Endothelial cell (in vitro differentiated cells): ENCODE measurements around the gene DNMT1. TPM values are rescaled to one million over a fixed set of nuclear protein-coding genes. Genes with fewer than 3 reads are reported as not detected.

ENCODE experiments used
- DNase-seq: peaks from one replicate; pipeline ENCODE4 v3.0.0; 2021; ENCODE audit warnings: low spot score
- H3K27ac Mint-ChIP-seq: one replicate; pipeline ENCODE4 v1.8.0; 2021; ENCODE audit warnings: mixed read lengths, inconsistent platforms; ENCODE audit not compliant: unreplicated experiment
- H3K27me3 Mint-ChIP-seq: one replicate; pipeline ENCODE4 v1.8.0; 2021; ENCODE audit warnings: mild to moderate bottlenecking, moderate library complexity, mixed read lengths, inconsistent platforms; ENCODE audit not compliant: unreplicated experiment
- H3K36me3 Mint-ChIP-seq: one replicate; pipeline ENCODE4 v1.8.0; 2021; ENCODE audit warnings: mild to moderate bottlenecking, low read depth, mixed read lengths, inconsistent platforms; ENCODE audit not compliant: unreplicated experiment
- H3K4me1 Mint-ChIP-seq: one replicate; pipeline ENCODE4 v1.8.0; 2021; ENCODE audit warnings: mild to moderate bottlenecking, mixed read lengths, inconsistent platforms; ENCODE audit not compliant: unreplicated experiment
- H3K4me3 Mint-ChIP-seq: one replicate; pipeline ENCODE4 v1.8.0; 2021; ENCODE audit warnings: mild to moderate bottlenecking, mixed read lengths, inconsistent platforms; ENCODE audit not compliant: unreplicated experiment
- H3K9me3 Mint-ChIP-seq: one replicate; pipeline ENCODE4 v1.8.0; 2021; ENCODE audit warnings: mixed read lengths, inconsistent platforms; ENCODE audit not compliant: unreplicated experiment
- total RNA-seq: library from RNA; stranded (reverse); fragmentation: NEBNext Ultra II Directional; extraction: Animal tissue kit (Norgen Biotek cat#: 25700); gene quantifications from one replicate; pipeline ENCODE4 v1.2.1, GENCODE V29; 2021; ENCODE audit not compliant: unreplicated experiment
- TF ChIP-seq, protein P1 (sequence below): fragments of 200-600 bp; sonication (generic); IDR thresholded peaks from one replicate; pipeline ENCODE4 v1.5.0; 2021; ENCODE audit warnings: antibody characterized with exemption; ENCODE audit not compliant: unreplicated experiment

DNMT1 gene
- total RNA-seq, 1 donor from 2014 or later = 119 TPM

DNA sequence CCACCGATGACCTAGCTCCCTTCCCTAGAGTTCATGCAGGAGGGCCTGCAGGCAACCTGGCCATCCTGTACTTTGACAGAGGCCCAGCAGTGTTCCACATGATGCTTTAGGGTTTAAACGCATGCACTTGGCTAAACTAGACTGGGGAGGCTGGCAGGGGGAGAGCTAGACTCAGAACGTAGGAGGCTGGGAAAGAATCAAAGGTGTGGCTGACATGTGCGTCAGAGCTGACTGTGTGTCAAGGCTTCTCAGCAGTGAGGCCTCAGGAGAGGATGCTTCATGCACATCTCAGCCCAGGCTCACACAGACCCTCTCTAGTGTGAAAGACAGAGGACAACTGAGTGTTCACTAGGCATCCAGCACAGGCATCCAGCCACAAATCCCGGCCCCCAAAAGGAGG lies 28.7 kb downstream of the DNMT1 start:
- no peaks in the 10 kb centered on the region for H3K9me3 Mint-ChIP-seq
- peaks cover 2% of the 10 kb centered on the region for H3K27me3 Mint-ChIP-seq
- H3K4me3 Mint-ChIP-seq = no peak overlapping the region
- no peak for DNase-seq
- no peak overlapping the region for H3K27ac Mint-ChIP-seq
- H3K4me1 Mint-ChIP-seq = no peaks in the 10 kb centered on the region
- H3K36me3 Mint-ChIP-seq = peaks cover 16% of the 10 kb centered on the region
- TF ChIP-seq, protein P1, sequence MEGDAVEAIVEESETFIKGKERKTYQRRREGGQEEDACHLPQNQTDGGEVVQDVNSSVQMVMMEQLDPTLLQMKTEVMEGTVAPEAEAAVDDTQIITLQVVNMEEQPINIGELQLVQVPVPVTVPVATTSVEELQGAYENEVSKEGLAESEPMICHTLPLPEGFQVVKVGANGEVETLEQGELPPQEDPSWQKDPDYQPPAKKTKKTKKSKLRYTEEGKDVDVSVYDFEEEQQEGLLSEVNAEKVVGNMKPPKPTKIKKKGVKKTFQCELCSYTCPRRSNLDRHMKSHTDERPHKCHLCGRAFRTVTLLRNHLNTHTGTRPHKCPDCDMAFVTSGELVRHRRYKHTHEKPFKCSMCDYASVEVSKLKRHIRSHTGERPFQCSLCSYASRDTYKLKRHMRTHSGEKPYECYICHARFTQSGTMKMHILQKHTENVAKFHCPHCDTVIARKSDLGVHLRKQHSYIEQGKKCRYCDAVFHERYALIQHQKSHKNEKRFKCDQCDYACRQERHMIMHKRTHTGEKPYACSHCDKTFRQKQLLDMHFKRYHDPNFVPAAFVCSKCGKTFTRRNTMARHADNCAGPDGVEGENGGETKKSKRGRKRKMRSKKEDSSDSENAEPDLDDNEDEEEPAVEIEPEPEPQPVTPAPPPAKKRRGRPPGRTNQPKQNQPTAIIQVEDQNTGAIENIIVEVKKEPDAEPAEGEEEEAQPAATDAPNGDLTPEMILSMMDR = no peak

- TF ChIP-seq, protein P1 = no peak
- Mint-ChIP-seq H3K27me3 (peaks cover 5% of the 10 kb centered on the region), H3K36me3 (peaks cover 34% of the 10 kb centered on the region), H3K4me1 (no peaks in the 10 kb centered on the region), H3K4me3 (no peak overlapping the region), H3K9me3 (no peaks in the 10 kb centered on the region), H3K27ac (no peak overlapping the region)
- no peak for DNase-seq
These were observed 31.2 kb downstream of the DNMT1 start for GRCh38 chr19:10163536-10163935.

DNA sequence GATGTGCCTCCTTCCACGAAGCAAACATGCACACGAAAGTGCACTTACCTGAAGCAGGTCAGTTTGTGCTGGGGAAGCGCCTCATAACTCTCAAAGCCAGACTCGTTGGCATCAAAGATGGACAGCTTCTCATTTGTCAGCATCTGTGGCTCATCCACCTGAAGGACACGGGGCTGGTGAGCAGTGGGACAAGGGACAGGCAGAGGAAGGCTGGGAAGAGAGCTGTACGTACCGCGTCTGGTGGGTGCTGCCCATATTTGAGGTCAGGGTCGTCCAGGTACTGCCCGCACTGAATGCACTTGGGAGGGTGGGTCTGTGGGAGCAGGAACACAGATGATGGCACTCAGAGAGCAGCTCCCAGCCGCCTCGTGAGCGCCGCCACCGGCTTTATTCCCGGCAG lies 35.1 kb downstream of the DNMT1 start:
- Mint-ChIP-seq H3K27me3 (peaks cover 10% of the 10 kb centered on the region), H3K4me3 (peak overlapping the region; percentile 23), H3K9me3 (no peaks in the 10 kb centered on the region), H3K27ac (no peak overlapping the region), H3K4me1 (no peaks in the 10 kb centered on the region), H3K36me3 (peaks cover 45% of the 10 kb centered on the region)
- no peak for DNase-seq
- TF ChIP-seq, protein P1 = no peak

DNA sequence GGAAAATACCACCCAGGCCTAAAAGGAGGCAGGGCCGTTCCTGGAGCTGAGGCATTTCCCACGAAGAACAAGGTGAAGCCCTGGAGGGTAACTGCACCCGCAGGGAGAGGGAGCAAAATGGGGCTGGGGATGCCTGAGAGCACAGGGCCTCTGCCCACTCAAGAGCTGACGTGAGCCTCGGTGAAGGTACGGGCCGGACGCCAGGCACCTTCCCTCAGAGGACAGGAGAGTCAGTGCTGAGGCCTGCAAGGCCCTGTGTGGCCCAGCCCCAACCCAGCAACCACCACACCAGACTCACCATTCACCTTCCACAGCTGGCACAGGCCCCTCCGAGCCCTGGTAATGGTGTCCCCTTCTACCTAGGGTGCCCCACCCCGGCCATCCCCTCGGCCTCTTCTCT lies 36.3 kb downstream of the DNMT1 start:
- TF ChIP-seq, protein P1 = no peak
- no peak for DNase-seq
- Mint-ChIP-seq H3K4me1 (no peaks in the 10 kb centered on the region), H3K27me3 (peaks cover 10% of the 10 kb centered on the region), H3K4me3 (no peak overlapping the region), H3K27ac (peak overlapping the region; percentile 72), H3K9me3 (no peaks in the 10 kb centered on the region), H3K36me3 (peaks cover 50% of the 10 kb centered on the region)

DNA sequence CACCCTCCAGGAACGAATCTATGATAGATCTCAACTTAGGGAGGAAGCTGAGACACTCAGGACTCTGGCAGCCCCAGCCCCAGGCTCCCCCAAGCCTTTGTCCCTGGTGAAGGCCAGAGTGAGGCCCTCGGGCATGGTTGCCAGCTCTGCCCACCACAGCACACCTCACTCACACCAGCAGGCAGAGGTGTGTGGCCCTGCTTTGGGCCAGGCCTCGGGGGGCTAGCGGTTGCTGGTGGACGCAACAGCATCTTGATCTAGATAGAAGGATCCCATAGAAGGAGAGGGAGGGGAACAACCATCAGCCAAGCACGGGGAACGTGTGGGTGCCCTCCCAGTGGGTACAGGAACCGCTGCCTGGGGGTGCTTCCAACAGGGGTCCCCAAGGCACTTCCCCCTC lies 36.7 kb downstream of the DNMT1 start:
- TF ChIP-seq, protein P1 = no peak
- peaks cover 10% of the 10 kb centered on the region for H3K27me3 Mint-ChIP-seq
- H3K36me3 Mint-ChIP-seq = peaks cover 47% of the 10 kb centered on the region
- DNase-seq = no peak
- H3K9me3 Mint-ChIP-seq = no peaks in the 10 kb centered on the region
- no peak overlapping the region for H3K27ac Mint-ChIP-seq
- H3K4me3 Mint-ChIP-seq = no peak overlapping the region
- no peaks in the 10 kb centered on the region for H3K4me1 Mint-ChIP-seq
